Middle frontal gyrus (tissue), 1 donor: Measurements from ENCODE around the gene FNBP1.
"Not testable (repeated sequence)": the region's sequence is repeated elsewhere in the genome, so short reads cannot be mapped to it uniquely, and the experiment has no call there.

Source experiments
- DNase-seq: peaks from one replicate; pipeline ENCODE4 v3.0.0-alpha.2; 2015; ENCODE audit warnings: low spot score; ENCODE audit errors: extremely low spot score

FNBP1 gene

DNA sequence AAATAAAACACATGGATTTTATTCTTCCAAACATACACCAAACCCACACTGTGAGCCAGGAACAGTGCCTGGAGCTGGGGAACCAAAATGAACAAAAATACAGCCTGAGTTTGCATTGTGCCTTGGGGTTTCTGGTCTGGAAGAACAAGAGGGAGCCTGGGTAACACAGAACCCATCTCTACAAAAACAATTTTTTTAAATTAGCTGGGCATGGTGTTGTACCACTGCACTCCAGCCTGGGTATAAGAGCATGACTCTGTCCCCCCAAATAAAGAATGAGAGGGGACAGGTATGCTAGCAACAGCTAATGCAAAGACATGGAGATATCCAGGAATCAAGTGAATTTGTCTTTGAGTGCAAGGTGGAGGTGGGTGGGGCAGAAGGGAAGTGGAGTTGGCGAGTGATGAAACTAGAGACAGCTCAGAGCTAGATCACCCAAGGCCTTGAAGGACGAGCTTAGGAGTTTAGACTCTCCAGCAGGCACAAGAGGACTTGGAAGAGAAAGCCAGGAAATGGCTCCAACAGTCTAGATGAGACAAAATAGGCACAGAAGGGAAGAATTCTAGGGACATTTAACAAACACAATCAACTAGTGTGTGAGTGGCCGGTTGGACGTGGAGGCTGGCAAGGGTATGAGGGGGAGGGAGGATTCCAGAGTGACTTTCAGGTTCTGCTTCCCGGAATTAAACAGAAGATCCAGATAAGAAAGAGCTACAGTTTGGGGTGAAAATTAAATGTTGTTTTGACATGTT is 47.4 kb downstream of the FNBP1 start:
- no peak for DNase-seq

DNA sequence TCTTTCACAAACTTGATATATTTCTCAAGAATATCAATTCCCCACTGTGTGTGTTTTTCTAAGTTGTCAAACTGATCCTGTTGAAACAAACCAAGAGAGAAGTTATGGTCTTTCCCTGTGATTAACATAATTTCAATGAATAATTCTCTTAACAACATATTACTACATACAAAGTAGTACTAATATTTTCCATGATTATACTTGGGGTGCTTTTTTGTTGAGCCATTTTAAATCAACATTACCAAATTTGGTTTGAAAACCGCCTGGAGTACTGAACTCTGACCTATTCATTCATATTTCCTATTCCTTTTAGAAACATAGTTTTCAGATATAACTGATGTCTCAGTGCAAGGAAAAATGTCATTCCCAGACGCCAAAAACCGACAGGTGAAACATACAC is 48.1 kb downstream of the FNBP1 start:
- no peak for DNase-seq

DNA sequence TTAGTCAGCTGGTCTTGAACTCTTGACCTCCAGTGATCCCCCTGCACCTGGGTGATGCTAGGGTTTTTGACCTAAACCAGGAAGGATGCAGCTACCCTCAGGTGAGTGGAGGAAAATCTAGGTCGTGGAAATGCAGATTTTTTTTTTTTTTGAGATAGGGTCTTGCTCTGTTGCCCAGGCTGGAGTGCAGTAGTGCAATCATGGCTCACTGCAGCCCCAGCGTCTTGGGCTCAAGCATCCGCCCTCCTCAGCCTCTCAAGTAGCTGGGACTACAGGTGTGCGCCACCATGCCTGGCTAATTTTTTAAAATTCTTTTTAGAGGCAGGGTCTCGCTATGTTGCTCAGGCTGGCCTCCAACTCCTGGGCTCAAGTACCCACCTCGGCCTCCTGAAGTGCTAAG is 51.9 kb downstream of the FNBP1 start:
- DNase-seq, result not testable (repeated sequence)

DNA sequence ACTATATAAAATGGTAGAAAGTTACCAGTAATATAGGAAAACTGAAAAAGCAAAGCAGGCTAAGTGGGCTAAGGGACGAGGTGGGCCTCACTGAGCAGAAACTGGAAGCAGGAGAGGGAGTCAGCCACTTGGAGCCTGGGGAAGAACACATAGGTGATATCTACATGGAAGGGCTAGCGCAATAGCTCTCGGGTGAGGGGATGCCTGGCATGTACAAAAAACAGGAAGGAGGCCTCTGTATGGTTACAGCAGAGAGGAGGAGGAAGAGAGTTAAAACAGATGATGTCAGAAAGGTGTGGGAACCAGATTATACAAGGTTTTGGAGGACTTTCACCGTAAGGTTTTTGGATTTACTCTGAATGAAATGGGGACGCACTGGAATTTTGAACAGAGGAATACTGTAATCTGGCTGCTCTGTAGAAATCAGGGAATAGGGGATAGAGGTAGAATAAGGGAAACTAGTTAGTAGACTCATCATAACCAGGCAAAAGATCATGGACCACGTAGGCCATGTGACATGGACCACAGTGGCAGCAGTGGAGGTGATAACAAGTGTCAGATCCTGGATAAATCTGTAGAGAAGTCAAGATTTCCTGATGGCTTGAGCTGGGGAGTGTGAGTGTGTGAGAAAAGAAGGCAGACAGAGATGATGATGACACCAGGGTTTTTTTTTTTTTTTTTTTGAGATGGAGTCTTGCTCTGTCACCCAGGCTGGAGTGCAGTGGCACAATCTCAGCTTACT is 52.5 kb downstream of the FNBP1 start:
- no peak for DNase-seq

DNA sequence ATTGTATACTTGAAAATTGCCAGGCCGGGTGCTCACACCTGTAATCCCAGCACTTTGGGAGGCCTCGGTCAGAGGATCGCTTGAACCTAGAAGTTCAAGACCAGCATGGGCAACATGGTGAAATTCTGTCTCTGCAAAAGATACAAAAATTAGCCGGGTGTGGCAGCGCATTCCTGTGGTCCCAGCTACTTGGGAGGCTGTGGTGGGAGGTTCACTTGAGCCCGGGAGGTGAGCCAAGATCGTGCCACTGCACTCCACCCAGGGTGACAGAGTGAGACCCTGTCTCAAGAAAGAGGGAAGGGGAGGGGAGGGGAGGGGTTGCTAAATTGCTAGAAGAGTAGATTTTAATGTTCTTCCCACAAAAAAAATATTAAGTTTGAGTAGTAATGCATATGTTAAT is 53.2 kb downstream of the FNBP1 start:
- no peak for DNase-seq

DNA sequence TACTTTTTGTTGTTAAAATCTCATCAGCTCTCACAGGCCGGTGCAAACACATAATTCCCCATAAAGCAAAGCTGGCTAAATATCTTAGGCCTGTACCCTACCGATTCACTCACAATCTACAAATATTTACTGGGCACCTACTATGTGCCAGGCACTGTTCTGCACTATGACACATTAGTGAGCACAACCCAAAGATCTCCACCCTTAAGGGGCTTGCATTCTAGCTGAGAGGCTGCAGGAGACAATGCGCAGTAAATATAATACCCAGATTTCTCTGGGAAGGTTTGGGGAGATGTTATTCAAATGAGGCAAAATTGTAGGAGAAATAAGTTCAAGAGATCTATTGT is 53.7 kb downstream of the FNBP1 start:
- no peak for DNase-seq

DNA sequence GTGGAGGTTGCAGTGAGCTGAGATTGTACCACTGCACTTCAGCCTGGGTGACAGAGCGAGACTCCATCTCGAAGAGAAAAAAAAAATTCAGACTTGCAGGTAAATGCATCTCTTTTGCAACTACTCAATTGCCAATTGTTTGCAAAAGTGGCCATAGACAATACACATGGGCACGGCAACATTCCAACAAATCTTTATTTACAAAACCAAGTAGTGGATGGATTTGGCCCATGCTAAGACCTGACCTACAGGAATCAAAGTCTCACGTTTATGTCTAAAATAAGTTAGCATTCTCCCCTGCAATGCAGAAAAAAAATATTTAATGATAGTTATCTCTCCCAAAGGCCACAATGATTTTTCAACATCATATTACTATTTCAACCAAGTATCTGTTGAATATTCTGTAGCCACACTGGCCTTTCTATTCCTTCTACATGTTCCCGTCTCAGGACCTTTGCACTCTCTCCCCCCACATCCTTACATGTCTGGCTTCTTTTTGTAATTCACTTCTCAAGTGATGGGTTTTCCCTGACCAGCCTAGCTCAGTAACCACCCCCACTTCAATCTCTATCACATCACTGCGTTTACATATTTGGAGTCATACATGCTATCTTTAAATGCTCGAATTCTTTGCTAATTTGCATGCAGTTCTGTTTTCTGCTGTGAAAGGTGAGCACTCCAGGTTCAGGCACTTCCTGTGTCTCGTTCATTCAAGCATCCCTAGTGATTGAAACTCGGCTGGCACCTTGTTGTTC is 54.2 kb downstream of the FNBP1 start:
- no peak for DNase-seq

DNA sequence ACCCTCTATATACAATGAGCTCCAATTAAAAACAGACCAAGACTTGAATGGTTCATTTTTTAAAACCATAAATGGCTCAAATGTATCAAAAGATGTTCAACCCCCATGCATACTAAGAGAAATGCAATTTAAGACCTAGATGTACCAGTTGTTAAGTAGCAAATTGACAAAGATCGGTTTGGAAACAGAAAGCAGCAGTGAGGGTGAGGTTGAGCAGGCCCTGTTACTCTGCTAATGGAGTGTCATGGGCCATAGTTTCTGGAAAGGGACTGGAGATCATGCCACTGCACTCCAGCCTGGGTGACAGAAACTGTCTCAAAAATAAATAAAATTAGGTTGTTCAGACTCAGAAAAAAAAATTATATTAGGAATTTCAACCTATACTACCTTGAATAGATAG is 55.0 kb downstream of the FNBP1 start:
- no peak for DNase-seq

DNA sequence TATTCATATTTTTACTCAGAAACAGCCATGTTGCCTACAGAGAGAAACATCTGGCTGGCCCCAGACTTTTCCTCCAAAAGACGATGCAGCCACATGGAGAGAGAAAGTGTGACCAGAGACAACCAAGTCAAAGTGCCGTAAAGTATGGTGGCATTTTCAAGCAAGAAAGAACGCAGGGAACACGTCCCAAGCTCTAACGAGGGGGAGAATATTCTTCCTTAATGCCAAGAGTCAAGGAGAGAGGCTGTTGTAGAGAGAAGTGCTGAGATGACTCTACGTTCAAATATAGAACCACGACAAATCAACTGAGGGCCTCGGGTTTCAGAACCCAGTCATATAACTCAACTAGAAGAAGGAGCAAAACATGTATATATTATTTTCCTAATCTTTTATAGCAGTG is 55.9 kb downstream of the FNBP1 start:
- no peak for DNase-seq

DNA sequence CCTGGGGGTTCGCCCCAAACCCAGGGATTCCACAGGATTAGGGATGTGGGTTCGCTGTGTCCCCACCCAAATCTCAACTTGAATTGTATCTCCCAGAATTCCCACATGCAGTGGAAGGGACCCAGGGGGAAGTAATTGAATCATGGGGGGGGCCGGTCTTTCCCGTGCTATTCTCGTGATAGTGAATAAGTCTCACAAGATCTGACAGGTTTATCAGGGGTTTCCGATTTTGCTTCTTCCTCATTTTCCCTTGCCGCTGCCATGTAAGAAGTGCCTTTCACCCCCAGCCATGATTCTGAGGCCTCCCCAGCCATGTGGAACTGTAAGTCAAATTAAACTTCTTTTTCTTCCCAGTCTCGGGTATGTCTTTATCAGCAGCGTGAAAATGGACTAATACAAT is 58.4 kb downstream of the FNBP1 start:
- DNase-seq, result not testable (repeated sequence)

DNA sequence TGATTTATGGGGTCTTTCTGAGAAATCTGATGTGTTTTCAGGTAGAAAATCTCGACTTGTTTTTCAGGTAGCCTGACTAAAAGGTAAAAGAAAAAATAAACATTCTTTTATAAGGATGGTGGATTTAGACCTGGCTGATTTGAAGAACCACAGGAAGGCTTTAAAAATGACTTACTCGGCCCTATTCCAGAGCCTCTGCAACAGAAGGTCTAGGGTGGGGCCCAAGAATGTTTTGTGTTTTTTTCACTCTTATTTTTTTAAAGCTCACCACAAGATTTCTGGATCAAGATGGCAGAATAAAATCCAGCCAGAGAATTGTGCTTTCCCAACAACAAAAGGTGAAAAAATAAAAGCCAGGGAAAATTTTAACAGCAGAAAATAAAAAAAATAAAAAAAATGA is 59.1 kb downstream of the FNBP1 start:
- DNase-seq, result no peak

DNA sequence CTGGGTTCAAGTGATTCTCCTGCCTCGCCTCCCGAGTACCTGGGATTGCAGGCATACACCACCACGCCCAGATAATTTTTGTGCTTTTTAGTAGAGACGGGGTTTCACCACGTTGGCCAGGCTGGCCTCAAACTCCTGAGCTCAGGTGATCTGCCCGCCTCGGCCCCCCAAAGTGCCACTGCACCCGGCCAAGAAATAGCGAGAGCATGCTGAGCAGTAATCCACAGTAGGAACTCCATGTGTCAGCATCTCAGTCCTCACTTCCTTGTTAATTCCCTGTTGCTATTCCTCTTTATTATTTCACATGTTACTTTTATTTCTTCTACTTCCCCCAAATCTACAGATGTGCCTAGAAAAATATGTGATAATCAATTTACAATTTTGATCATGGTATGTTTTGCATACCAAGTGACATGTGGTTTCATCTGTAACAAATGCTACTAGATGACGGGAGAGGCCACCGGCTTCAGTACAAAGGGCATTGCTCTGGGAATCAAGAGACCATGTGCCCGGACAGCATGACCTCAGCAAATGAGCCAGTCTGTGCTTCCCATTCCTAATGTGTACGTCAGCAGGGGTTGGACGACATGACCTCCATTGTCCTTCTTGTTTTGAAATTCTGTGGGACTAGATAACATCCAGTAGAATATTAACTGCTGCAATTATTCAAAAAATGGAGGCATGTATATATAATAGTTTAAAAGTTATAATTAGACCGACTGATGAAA is 61.6 kb downstream of the FNBP1 start:
- DNase-seq, result no peak

DNA sequence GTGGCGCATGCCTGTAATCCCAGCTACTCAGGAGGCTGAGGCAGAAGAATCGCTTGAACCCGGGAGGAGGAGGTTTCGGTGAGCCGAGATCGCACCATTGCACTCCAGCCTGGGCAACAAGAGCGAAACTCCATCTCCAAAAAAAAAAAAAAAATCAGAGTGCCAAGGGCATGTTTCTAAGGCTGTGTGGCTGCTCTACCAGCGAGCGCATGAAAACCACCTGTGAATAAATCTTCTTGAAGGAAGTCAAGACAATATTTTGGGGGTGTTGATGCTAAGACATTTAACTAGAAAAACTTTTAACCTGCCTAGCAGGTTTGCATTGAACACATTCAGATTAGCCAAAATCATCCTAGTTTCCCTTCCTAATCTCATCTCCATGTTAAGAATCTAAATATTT is 62.8 kb downstream of the FNBP1 start:
- not testable (repeated sequence) for DNase-seq

DNA sequence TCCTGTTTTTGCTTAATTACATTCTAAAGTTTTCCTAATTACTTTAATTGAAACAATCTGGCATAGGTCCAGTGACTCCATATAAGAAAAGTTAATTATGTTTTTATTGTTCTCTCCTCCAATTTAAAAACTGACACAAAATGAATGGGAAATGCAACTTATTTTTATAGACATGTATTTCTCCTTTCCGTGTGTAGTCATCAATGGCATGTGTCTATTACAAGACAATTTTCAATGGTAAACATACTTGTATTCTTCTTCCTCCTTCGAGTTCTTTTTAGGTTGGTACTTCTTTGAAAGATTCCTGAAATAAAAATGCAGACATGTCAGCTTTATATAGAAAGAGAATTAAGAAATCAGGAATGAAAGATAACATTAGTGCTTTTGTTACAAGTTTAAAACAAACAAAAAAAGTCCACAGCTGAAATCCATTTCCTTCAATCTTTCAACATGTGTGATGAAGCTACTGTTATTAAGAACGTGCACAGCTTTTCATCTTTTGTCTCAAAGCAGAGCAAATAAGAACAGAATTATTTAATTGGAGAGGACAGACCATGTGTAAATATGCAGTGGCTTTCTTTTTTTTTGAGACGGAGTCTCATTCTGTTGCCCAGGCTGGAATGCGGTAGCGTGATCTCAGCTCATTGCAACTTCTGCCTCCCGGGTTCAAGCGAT is 63.8 kb downstream of the FNBP1 start:
- DNase-seq, result no peak

DNA sequence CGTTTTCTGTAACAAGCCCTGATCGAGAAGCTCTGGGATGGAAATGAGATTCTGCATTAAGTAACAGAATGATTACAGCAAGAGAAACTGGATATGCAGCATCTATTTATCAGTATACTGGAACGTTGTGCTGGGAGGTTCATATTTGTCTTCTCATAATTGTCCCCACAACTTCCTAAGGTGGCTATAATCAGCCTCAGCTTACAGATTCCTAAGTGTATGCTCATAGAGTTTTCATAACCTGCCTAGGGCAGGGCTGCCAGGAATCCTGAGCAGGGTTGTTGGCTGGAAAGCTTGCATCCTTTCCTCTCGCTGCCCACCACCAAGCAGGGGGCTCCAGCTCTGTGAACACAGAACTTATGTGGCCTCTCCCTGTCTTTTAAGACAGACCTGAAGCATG is 70.2 kb downstream of the FNBP1 start:
- DNase-seq, result no peak

DNA sequence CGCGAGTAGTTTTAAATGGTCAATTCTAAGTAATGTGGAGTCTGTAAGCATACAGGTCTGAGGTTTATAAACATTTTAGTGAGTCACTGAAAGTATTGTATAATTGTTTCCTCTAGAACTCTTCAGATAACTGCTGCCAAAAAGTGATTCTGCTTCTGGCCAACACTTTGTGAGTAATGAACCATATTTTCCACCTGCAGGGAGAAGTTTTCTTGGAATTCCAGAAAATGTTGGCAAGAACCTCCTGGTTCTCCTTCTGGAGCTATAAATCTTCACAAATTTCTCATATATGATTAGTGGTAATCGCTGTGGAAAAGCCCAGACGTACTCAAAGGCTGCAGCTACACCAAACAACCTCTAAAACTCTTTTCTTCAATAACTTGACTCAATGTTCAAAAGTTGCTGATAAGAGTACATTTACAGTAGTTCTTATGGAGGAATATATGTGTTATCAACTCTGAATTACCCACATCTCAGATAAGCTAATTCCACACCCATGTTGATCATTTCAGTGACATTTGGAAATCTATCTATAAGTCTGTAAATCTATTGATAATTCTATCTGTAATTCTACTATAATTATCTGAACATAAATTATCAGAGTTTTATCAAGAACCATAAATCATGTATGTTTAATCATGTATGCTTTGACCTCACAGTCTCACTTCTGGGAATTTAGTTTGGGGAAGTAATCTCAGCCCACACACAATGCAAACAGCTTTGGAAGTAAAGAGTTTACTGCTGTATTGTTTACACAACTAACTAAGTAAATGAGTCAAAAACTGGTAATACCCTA is 74.1 kb downstream of the FNBP1 start:
- DNase-seq, result no peak

DNA sequence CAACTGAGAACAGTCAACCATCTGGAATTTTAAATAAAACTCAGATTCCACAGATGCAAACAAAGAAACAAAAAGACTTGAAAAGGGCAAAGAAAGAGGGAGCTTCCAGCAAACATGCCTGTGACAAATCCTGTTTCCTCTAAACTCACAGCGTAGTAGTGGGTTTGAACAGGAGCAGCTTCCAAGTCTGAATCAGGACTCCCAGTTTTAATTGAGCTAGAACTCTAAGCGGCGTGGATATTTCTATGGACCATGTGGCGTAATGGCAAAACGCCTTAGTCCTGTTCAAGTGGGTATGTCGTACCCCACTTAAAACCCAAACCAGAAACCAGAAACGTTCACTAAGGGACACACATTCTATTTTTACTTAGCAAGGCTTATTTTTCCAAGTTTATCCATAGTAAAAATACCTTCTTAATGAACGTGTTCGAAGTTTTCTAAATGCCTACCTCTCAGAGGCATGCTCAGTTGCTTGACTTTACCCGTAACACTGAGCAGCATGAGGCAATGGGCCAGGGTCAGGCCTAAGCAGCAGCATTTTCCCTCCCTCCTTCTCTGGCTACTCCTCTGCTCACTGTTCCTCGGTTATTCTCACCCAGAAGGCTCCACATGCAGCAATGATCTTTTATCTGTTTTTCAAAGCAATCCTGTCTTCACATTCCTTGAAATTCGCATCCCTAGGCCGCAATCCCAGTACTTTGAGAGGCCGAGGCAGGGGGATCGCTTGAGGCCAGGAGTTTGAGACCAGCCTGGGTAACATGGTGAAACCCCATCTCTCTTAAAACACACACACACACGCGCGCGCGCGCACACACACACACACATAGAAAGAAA is 77.9 kb downstream of the FNBP1 start:
- DNase-seq, result no peak

DNA sequence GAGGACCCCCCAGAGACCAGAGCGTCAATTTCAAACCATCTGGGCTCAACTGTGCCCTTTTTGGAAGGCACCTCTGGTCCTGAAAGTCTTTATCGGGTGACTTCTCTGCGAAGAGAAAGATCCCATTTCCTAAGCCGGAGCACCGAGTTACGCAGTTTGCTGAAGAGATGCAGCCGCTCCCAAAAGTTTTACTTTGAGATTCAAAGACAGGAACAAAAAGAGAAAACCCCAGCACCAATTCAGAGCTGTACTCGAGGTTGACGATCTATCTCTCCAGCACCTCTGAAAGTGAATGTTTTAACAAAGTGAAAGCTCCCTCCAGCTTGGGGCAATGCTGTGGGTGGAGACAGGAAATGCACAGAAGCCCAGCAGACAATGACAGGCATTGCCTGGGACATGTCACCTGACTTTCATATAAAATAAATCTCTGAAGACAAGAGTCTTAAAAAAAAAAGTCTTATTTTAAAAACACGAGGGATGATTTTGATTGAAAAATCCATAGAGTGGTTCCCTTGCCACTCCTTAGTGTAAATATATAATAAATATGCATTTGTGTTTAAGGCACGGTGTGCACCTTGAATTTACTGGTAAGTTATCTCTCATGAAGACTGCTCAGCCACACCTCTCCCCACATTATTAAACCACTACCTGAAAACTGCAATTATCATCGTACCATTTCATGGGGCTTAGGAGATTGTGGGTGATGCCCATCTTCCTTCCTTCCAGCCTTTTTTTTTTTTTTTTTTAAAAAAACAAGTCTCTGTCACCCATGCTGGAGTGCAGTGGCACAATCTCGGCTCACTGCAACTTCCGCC is 79.9 kb downstream of the FNBP1 start:
- DNase-seq, result no peak

DNA sequence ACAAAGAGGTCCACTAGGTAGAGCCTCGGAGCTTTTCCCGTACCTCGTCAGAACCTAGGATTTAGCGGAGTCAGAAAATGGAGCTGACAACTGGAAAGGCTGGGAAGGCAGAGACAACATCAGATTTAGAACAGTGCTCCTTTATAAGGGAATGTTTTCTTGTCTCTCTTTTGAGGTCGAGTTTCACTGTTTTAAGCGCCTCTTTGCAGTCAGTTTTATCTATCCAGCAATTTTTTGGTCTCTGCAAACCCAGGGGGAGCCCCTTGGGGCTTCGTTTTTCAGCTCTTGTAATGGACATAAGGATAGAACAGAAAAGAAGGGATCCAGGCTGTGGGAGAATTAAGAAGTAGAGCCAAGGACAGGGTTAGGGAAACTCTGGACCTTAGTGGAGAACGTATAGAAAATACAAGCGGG is 80.5 kb downstream of the FNBP1 start:
- DNase-seq, result no peak
